ENCODE measurements around the gene TK2. TPM values are rescaled to one million over a fixed set of nuclear protein-coding genes. Genes with fewer than 3 reads are reported as not detected.

TK2 gene
- total and polyA plus RNA-seq, 3 experiments from 2014 or later = 5.6 to 10.4 (median 5.6) TPM

- H3K27ac Mint-ChIP-seq = peak overlapping the region in 3 of 8 donors; percentile 27 to 76 (median 39)
- Histone ChIP-seq H3K27me3 (ENCODE audit: insufficient read depth, low read length, poor library complexity, severe bottlenecking) (no peaks in the 10 kb centered on the region), H3K9me3 (ENCODE audit: low read length) (no peaks in the 10 kb centered on the region), H3K27ac (ENCODE audit: low read depth, low read length) (no peak overlapping the region), H3K4me3 (ENCODE audit: low read length) (no peak overlapping the region), H3K4me1 (ENCODE audit: insufficient read depth, low read length) (peaks cover 16% of the 10 kb centered on the region), H3K36me3 (ENCODE audit: insufficient read depth, low read length) (no peaks in the 10 kb centered on the region)
- ChIA-PET POLR2A (interaction anchor here (0.7 kb wide), 1 partner anchor 126 kb away, joined by 6 read pairs; no protein-coding TSS in a partner anchor), CTCF (interaction anchor here (1.2 to 4.1 kb wide), 10 partner anchors 12 to 229 kb away, joined by 3 to 39 read pairs (median 8); partner anchors contain the start of gene CKLF)
- no peak for DNase-seq
- no peaks in the 10 kb centered on the region for H3K27me3 Mint-ChIP-seq
- no peaks in the 10 kb centered on the region for H3K9me3 Mint-ChIP-seq
- H3K4me1 Mint-ChIP-seq = peaks cover 24 to 35% (median 26%) of the 10 kb centered on the region in 3 donors
- no peak overlapping the region for H3K4me3 Mint-ChIP-seq
- peaks cover 0 to 2% (median 0%) of the 10 kb centered on the region in 3 donors for H3K36me3 Mint-ChIP-seq
Observed at GRCh38 chr16:66510711-66511601, 39.0 kb downstream of the TK2 start.

GRCh38 chr16:66510298-66510697 lies 39.6 kb downstream of the TK2 start:
- ChIA-PET POLR2A (interaction anchor here (0.7 kb wide), 1 partner anchor 126 kb away, joined by 6 read pairs; no protein-coding TSS in a partner anchor), CTCF (interaction anchor here (1.0 to 4.1 kb wide), 4 partner anchors 13 to 99 kb away, joined by 3 to 39 read pairs (median 8); partner anchors contain the start of gene CKLF)
- Histone ChIP-seq H3K27me3 (ENCODE audit: insufficient read depth, low read length, poor library complexity, severe bottlenecking) (no peaks in the 10 kb centered on the region), H3K36me3 (ENCODE audit: insufficient read depth, low read length) (no peaks in the 10 kb centered on the region), H3K9me3 (ENCODE audit: low read length) (no peaks in the 10 kb centered on the region), H3K4me3 (ENCODE audit: low read length) (no peak overlapping the region), H3K4me1 (ENCODE audit: insufficient read depth, low read length) (peaks cover 9% of the 10 kb centered on the region), H3K27ac (ENCODE audit: low read depth, low read length) (no peak overlapping the region)
- Mint-ChIP-seq H3K9me3 (no peaks in the 10 kb centered on the region), H3K27me3 (no peaks in the 10 kb centered on the region), H3K27ac (peak overlapping the region in 3 of 8 donors; percentile 39 to 76 (median 47)), H3K4me3 (no peak overlapping the region), H3K36me3 (peaks cover 0 to 2% (median 0%) of the 10 kb centered on the region in 3 donors), H3K4me1 (peaks cover 17 to 29% (median 19%) of the 10 kb centered on the region in 3 donors)
- no peak for DNase-seq

- Histone ChIP-seq H3K36me3 (ENCODE audit: insufficient read depth, low read length) (no peaks in the 10 kb centered on the region), H3K4me3 (ENCODE audit: low read length) (no peak overlapping the region), H3K9me3 (ENCODE audit: low read length) (no peaks in the 10 kb centered on the region), H3K4me1 (ENCODE audit: insufficient read depth, low read length) (peaks cover 5% of the 10 kb centered on the region), H3K27me3 (ENCODE audit: insufficient read depth, low read length, poor library complexity, severe bottlenecking) (no peaks in the 10 kb centered on the region), H3K27ac (ENCODE audit: low read depth, low read length) (no peak overlapping the region)
- CTCF ChIA-PET = interaction anchor here (1.0 to 4.1 kb wide), 2 partner anchors 14 to 100 kb away, joined by 3 to 39 read pairs; no protein-coding TSS in a partner anchor
- POLR2A ChIA-PET = no interaction called here
- Mint-ChIP-seq H3K4me3 (no peak overlapping the region), H3K27me3 (no peaks in the 10 kb centered on the region), H3K4me1 (peaks cover 11 to 21% (median 12%) of the 10 kb centered on the region in 3 donors), H3K27ac (peak overlapping the region in 1 of 8 donors; percentile 23), H3K36me3 (peaks cover 0 to 2% (median 0%) of the 10 kb centered on the region in 3 donors), H3K9me3 (no peaks in the 10 kb centered on the region)
- no peak for DNase-seq
Observed at GRCh38 chr16:66509576-66509975, 40.3 kb downstream of the TK2 start.

GRCh38 chr16:66508914-66509496 lies 40.9 kb downstream of the TK2 start:
- H3K4me3 ChIP-seq (ENCODE audit: low read length) = no peak overlapping the region
- H3K4me1 ChIP-seq (ENCODE audit: insufficient read depth, low read length) = peaks cover 5% of the 10 kb centered on the region
- H3K4me3 Mint-ChIP-seq = no peak overlapping the region
- no peaks in the 10 kb centered on the region for H3K36me3 ChIP-seq (ENCODE audit: insufficient read depth, low read length)
- CTCF ChIA-PET = interaction anchor here (0.6 to 4.1 kb wide), 4 partner anchors 13 to 80 kb away, joined by 3 to 39 read pairs (median 6); no protein-coding TSS in a partner anchor
- peaks cover 0 to 2% (median 0%) of the 10 kb centered on the region in 3 donors for H3K36me3 Mint-ChIP-seq
- H3K27me3 Mint-ChIP-seq = no peaks in the 10 kb centered on the region
- peak overlapping the region in 2 of 8 donors; percentile 43 to 68 for H3K27ac Mint-ChIP-seq
- H3K9me3 ChIP-seq (ENCODE audit: low read length) = no peaks in the 10 kb centered on the region
- H3K9me3 Mint-ChIP-seq = no peaks in the 10 kb centered on the region
- DNase-seq = no peak
- H3K4me1 Mint-ChIP-seq = peaks cover 11 to 19% (median 12%) of the 10 kb centered on the region in 3 donors
- POLR2A ChIA-PET = no interaction called here
- H3K27ac ChIP-seq (ENCODE audit: low read depth, low read length) = no peak overlapping the region
- H3K27me3 ChIP-seq (ENCODE audit: insufficient read depth, low read length, poor library complexity, severe bottlenecking) = no peaks in the 10 kb centered on the region

- ChIA-PET CTCF (interaction anchor here (0.6 to 1.6 kb wide), 3 partner anchors 14 to 81 kb away, joined by 3 to 8 read pairs (median 5); no protein-coding TSS in a partner anchor), POLR2A (interaction anchor here (0.8 kb wide), 1 partner anchor 17 kb away, joined by 3 read pairs; no protein-coding TSS in a partner anchor)
- no peak overlapping the region for H3K4me3 ChIP-seq (ENCODE audit: low read length)
- H3K36me3 ChIP-seq (ENCODE audit: insufficient read depth, low read length) = no peaks in the 10 kb centered on the region
- no peak for DNase-seq
- no peaks in the 10 kb centered on the region for H3K9me3 ChIP-seq (ENCODE audit: low read length)
- no peaks in the 10 kb centered on the region for H3K9me3 Mint-ChIP-seq
- H3K27ac Mint-ChIP-seq = peak overlapping the region in 2 of 8 donors; percentile 43 to 68
- H3K4me1 Mint-ChIP-seq = peaks cover 9 to 17% (median 13%) of the 10 kb centered on the region in 3 donors
- no peaks in the 10 kb centered on the region for H3K27me3 Mint-ChIP-seq
- no peak overlapping the region for H3K4me3 Mint-ChIP-seq
- H3K27me3 ChIP-seq (ENCODE audit: insufficient read depth, low read length, poor library complexity, severe bottlenecking) = no peaks in the 10 kb centered on the region
- no peak overlapping the region for H3K27ac ChIP-seq (ENCODE audit: low read depth, low read length)
- peaks cover 0 to 2% (median 0%) of the 10 kb centered on the region in 3 donors for H3K36me3 Mint-ChIP-seq
- peaks cover 5% of the 10 kb centered on the region for H3K4me1 ChIP-seq (ENCODE audit: insufficient read depth, low read length)
Observed at GRCh38 chr16:66508248-66508913, 41.5 kb downstream of the TK2 start.

- Histone ChIP-seq H3K4me3 (ENCODE audit: low read length) (no peak overlapping the region), H3K9me3 (ENCODE audit: low read length) (no peaks in the 10 kb centered on the region), H3K36me3 (ENCODE audit: insufficient read depth, low read length) (no peaks in the 10 kb centered on the region), H3K27ac (ENCODE audit: low read depth, low read length) (no peak overlapping the region), H3K4me1 (ENCODE audit: insufficient read depth, low read length) (peaks cover 5% of the 10 kb centered on the region), H3K27me3 (ENCODE audit: insufficient read depth, low read length, poor library complexity, severe bottlenecking) (no peaks in the 10 kb centered on the region)
- Mint-ChIP-seq H3K36me3 (no peaks in the 10 kb centered on the region), H3K27me3 (peaks cover 0 to 2% of the 10 kb centered on the region in 2 donors), H3K9me3 (no peaks in the 10 kb centered on the region), H3K4me3 (no peak overlapping the region), H3K27ac (no peak overlapping the region), H3K4me1 (peaks cover 6 to 14% (median 12%) of the 10 kb centered on the region in 3 donors)
- ChIA-PET CTCF (interaction anchor here (1.5 to 1.6 kb wide), 2 partner anchors 15 to 82 kb away, joined by 5 to 8 read pairs; no protein-coding TSS in a partner anchor), POLR2A (interaction anchor here (0.8 kb wide), 1 partner anchor 18 kb away, joined by 3 read pairs; no protein-coding TSS in a partner anchor)
- no peak for DNase-seq
Observed at GRCh38 chr16:66507731-66508239, 42.1 kb downstream of the TK2 start.

GRCh38 chr16:66503612-66504011 lies 46.3 kb downstream of the TK2 start:
- no peaks in the 10 kb centered on the region for H3K36me3 Mint-ChIP-seq
- no peak overlapping the region for H3K4me3 Mint-ChIP-seq
- ChIA-PET POLR2A (no interaction called here), CTCF (no interaction called here)
- H3K9me3 ChIP-seq (ENCODE audit: low read length) = no peaks in the 10 kb centered on the region
- no peaks in the 10 kb centered on the region for H3K36me3 ChIP-seq (ENCODE audit: insufficient read depth, low read length)
- no peaks in the 10 kb centered on the region for H3K9me3 Mint-ChIP-seq
- H3K27ac ChIP-seq (ENCODE audit: low read depth, low read length) = no peak overlapping the region
- H3K4me1 ChIP-seq (ENCODE audit: insufficient read depth, low read length) = no peaks in the 10 kb centered on the region
- no peak overlapping the region for H3K4me3 ChIP-seq (ENCODE audit: low read length)
- no peaks in the 10 kb centered on the region for H3K27me3 ChIP-seq (ENCODE audit: insufficient read depth, low read length, poor library complexity, severe bottlenecking)
- peaks cover 0 to 5% (median 4%) of the 10 kb centered on the region in 3 donors for H3K4me1 Mint-ChIP-seq
- no peak for DNase-seq
- H3K27me3 Mint-ChIP-seq = peaks cover 0 to 2% of the 10 kb centered on the region in 2 donors
- H3K27ac Mint-ChIP-seq = no peak overlapping the region
